Left lung (tissue), 14 donors: Measurements from ENCODE around the gene PLIN3. TPM values are rescaled to one million over a fixed set of nuclear protein-coding genes. Genes with fewer than 3 reads are reported as not detected.

Source experiments
- ATAC-seq: fragments of 200-7000 bp; cut with Tn5 transposase; one replicate; pipeline ENCODE4 v1.9.1; 2020; ENCODE audit warnings: moderate library complexity
- DNase-seq, 4 donors: peaks; one replicate each; pipeline ENCODE4 v3.0.0-alpha.2; 2013 to 2020
- H3K27ac ChIP-seq, 2 donors: fragments of 200-600 bp; sonication (generic) in 1 of 2; one replicate each; pipeline versions ENCODE4 v1.5.0 to v1.8.0; 2020 to 2021
- H3K27me3 ChIP-seq, 2 donors: fragments of 200-600 bp; sonication (generic) in 1 of 2; one replicate each; pipeline versions ENCODE4 v1.5.0 to v1.8.0; 2020 to 2021
- H3K36me3 ChIP-seq, 2 donors: fragments of 200-600 bp; sonication (generic) in 1 of 2; one replicate each; pipeline versions ENCODE4 v1.5.0 to v1.8.0; 2020 to 2021
- H3K4me1 ChIP-seq, 2 donors: fragments of 200-600 bp; one replicate each; pipeline ENCODE4 v1.8.0; 2021
- H3K4me3 ChIP-seq, 2 donors: fragments of 200-600 bp; sonication (generic) in 1 of 2; one replicate each; pipeline versions ENCODE4 v1.5.0 to v1.8.0; 2020 to 2021; ENCODE audit warnings: mild to moderate bottlenecking in 1 of 2
- H3K9me3 ChIP-seq, 2 donors: fragments of 200-600 bp; sonication (generic) in 1 of 2; one replicate each; pipeline versions ENCODE4 v1.5.0 to v1.8.0; 2020 to 2021
- CTCF ChIP-seq, 2 donors: fragments of 200-600 bp; sonication (generic) in 1 of 2; IDR thresholded peaks; one replicate each; pipeline versions ENCODE4 v1.5.0 to v1.8.0; 2021; ENCODE audit warnings: antibody characterized with exemption in 2 of 2
- intact Hi-C, 2 donors: fragments of 100-400 bp; cut with DNase I; formaldehyde crosslinking; loops; one replicate each; pipeline versions ENCODE4 v1.11.2 to v1.14.2; 2022
- long read RNA-seq, 12 donors: library from polyadenylated mRNA in 2 of 12; unstranded in 2 of 12; transcript quantifications; one replicate each; pipeline ENCODE4 v2.0.0 and lab custom pipeline, GENCODE V29; 2019 to 2026
- polyA plus RNA-seq, 6 donors: library from polyadenylated mRNA; unstranded; fragments of 120-200 nt; gene quantifications; one replicate each; pipeline ENCODE4 v1.2.1, GENCODE V29; 2013; ENCODE audit not compliant: insufficient read length in 6 of 6
- total RNA-seq, 2 donors: library from RNA; stranded (reverse); fragmentation: NEBNext Ultra II Directional; extraction: Animal tissue kit (Norgen Biotek cat#: 25700); gene quantifications; one replicate each; pipeline ENCODE4 v1.2.1, GENCODE V29; 2021
- donor health status: DM: no; HTN: yes; CAD: no.
- donor health status: DM: no; HTN: no; CAD: no.

PLIN3 gene
- 10 to 100 TPM; 51.4 to 71.7 TPM for total RNA-seq
- 10 to 100 TPM; 37.9 to 50.2 (median 45.0) TPM for polyA plus RNA-seq
- long read RNA-seq, donor 1, transcript PLIN3-201 (8 exons, 2,333 nt), result major isoform, 26 of 68 reads
- long read RNA-seq, donor 1, partial matches to known transcripts, result 37 of 68 reads
- long read RNA-seq, donor 1, other reads (novel, unspliced or antisense), result 0 of 68 reads
- long read RNA-seq, donor 2, transcript PLIN3-202 (8 exons, 1,535 nt), result minor isoform, 5 of 51 reads
- long read RNA-seq, donor 2, transcript PLIN3-201 (8 exons, 2,333 nt), result major isoform, 30 of 51 reads
- long read RNA-seq, donor 2, partial matches to known transcripts, result 16 of 51 reads
- long read RNA-seq, donor 2, other reads (novel, unspliced or antisense), result 0 of 51 reads
- long read RNA-seq, donor 3, transcript PLIN3-201 (8 exons, 2,333 nt), result major isoform, 21 of 32 reads
- long read RNA-seq, donor 3, partial matches to known transcripts, result 9 of 32 reads
- long read RNA-seq, donor 3, other reads (novel, unspliced or antisense), result 0 of 32 reads
- long read RNA-seq, donor 4, transcript PLIN3-201 (8 exons, 2,333 nt), result major isoform, 67 of 93 reads
- long read RNA-seq, donor 4, transcript PLIN3-202 (8 exons, 1,535 nt), result minor isoform, 5 of 93 reads
- long read RNA-seq, donor 4, partial matches to known transcripts, result 13 of 93 reads
- long read RNA-seq, donor 4, other reads (novel, unspliced or antisense), result 7 of 93 reads
- long read RNA-seq, donor 5, transcript PLIN3-201 (8 exons, 2,333 nt), result major isoform, 23 of 41 reads
- long read RNA-seq, donor 5, partial matches to known transcripts, result 15 of 41 reads
- long read RNA-seq, donor 5, other reads (novel, unspliced or antisense), result 0 of 41 reads
- long read RNA-seq, donor 6, transcript PLIN3-201 (8 exons, 2,333 nt), result major isoform, 21 of 27 reads
- long read RNA-seq, donor 6, partial matches to known transcripts, result 6 of 27 reads
- long read RNA-seq, donor 6, other reads (novel, unspliced or antisense), result 0 of 27 reads
- long read RNA-seq, donor 7, transcript PLIN3-201 (8 exons, 2,333 nt), result major isoform, 17 of 37 reads
- long read RNA-seq, donor 7, partial matches to known transcripts, result 19 of 37 reads
- long read RNA-seq, donor 7, other reads (novel, unspliced or antisense), result 0 of 37 reads
- long read RNA-seq, donor 8, transcript PLIN3-201 (8 exons, 2,333 nt), result major isoform, 29 of 57 reads
- long read RNA-seq, donor 8, partial matches to known transcripts, result 26 of 57 reads
- long read RNA-seq, donor 8, other reads (novel, unspliced or antisense), result 0 of 57 reads
- long read RNA-seq, donor 9, partial matches to known transcripts, result 0 of 1 reads
- long read RNA-seq, donor 9, other reads (novel, unspliced or antisense), result 0 of 1 reads
- long read RNA-seq, donor 10, transcript PLIN3-202 (8 exons, 1,535 nt), result minor isoform, 6 of 244 reads
- long read RNA-seq, donor 10, transcript PLIN3-201 (8 exons, 2,333 nt), result major isoform, 195 of 244 reads
- long read RNA-seq, donor 10, partial matches to known transcripts, result 30 of 244 reads
- long read RNA-seq, donor 10, other reads (novel, unspliced or antisense), result 13 of 244 reads
- long read RNA-seq, donor 11, result 0 reads
- long read RNA-seq, donor 12, transcript PLIN3-201 (8 exons, 2,333 nt), result major isoform, 22 of 43 reads
- long read RNA-seq, donor 12, partial matches to known transcripts, result 19 of 43 reads
- long read RNA-seq, donor 12, other reads (novel, unspliced or antisense), result 0 of 43 reads

GRCh38 chr19:4867534-4868285, at the start of gene PLIN3:
Gene PLIN3, minus strand, starts transcription at chr19:4867667. Its CDS starts 6,273 bp downstream, at chr19:4861394.
- TF ChIP-seq CTCF (IDR thresholded peaks at IDR 0.05), result no peak
- Histone ChIP-seq H3K27me3 (no peaks in the 10 kb centered on the region), H3K36me3 (peaks cover 0 to 5% of the 10 kb centered on the region in 2 donors), H3K27ac (peak within 1 kb of the TSS; percentile 69 to 93), H3K4me3 (peak within 1 kb of the TSS; percentile 67 to 85), H3K9me3 (no peaks in the 10 kb centered on the region), H3K4me1 (peaks cover 0 to 62% of the 10 kb centered on the region in 2 donors)
- ATAC-seq, result peak; percentile 97
- intact Hi-C loops, result no loop called here
- DNase-seq, result peak; percentile 95 to 98 (median 97)

- no peaks in the 10 kb centered on the region for H3K9me3 ChIP-seq
- TF ChIP-seq CTCF (IDR thresholded peaks at IDR 0.05), result no peak
- DNase-seq (peak in 2 of 4 donors; percentile 44 to 83), ATAC-seq (no peak)
- no peaks in the 10 kb centered on the region for H3K36me3 ChIP-seq
- intact Hi-C loops, result no loop called here
- no peaks in the 10 kb centered on the region for H3K27me3 ChIP-seq
- peak overlapping the region; percentile 9 to 48 for H3K4me3 ChIP-seq
- peaks cover 2 to 43% of the 10 kb centered on the region in 2 donors for H3K4me1 ChIP-seq
- peak overlapping the region; percentile 20 to 88 for H3K27ac ChIP-seq
Measured at GRCh38 chr19:4916292-4917082, 49.0 kb upstream of the PLIN3 start.

GRCh38 chr19:4914736-4915501, 47.5 kb upstream of the PLIN3 start:
- intact Hi-C loops, result no loop called here
- ATAC-seq (no peak), DNase-seq (peak in 2 of 4 donors; percentile 43 to 83)
- no peaks in the 10 kb centered on the region for H3K36me3 ChIP-seq
- H3K27me3 ChIP-seq, result no peaks in the 10 kb centered on the region
- peak overlapping the region in 1 of 2 donors; percentile 48 for H3K4me3 ChIP-seq
- H3K27ac ChIP-seq, result peak overlapping the region; percentile 48 to 88
- H3K9me3 ChIP-seq, result no peaks in the 10 kb centered on the region
- no peak for TF ChIP-seq CTCF (IDR thresholded peaks at IDR 0.05)
- peaks cover 9 to 56% of the 10 kb centered on the region in 2 donors for H3K4me1 ChIP-seq
